Cardiac septum (tissue), 1 donor: Measurements from ENCODE around the gene KIAA1328. TPM values are rescaled to one million over a fixed set of nuclear protein-coding genes. Genes with fewer than 3 reads are reported as not detected.

Source experiments
- DNase-seq: peaks from one replicate; pipeline ENCODE4 v3.0.0-alpha.2; 2020; ENCODE audit warnings: low spot score
- intact Hi-C: fragments of 100-400 bp; cut with DNase I; formaldehyde crosslinking; loops from one replicate; pipeline ENCODE4 v1.14.0; 2022
- total RNA-seq: library from RNA; stranded (reverse); fragmentation: NEBNext Ultra II Directional; extraction: Animal tissue kit (Norgen Biotek cat#: 25700); gene quantifications from one replicate; pipeline ENCODE4 v1.2.1, GENCODE V29; 2021
- donor health status: DM: no; HTN: no; CAD: no.

KIAA1328 gene
- total RNA-seq, 1 donor from 2014 or later = 4.8 TPM

GRCh38 chr18:36929601-36930000 is 100.7 kb downstream of the KIAA1328 start:
- intact Hi-C loops = no loop called here
- no peak for DNase-seq

GRCh38 chr18:36931106-36931505 is 102.2 kb downstream of the KIAA1328 start:
- DNase-seq = no peak
- intact Hi-C loops = no loop called here

GRCh38 chr18:36933552-36933951 is 104.6 kb downstream of the KIAA1328 start:
- no peak for DNase-seq
- intact Hi-C loops = no loop called here

- intact Hi-C loops = no loop called here
- DNase-seq = no peak
Observed at GRCh38 chr18:36934884-36935283, 106.0 kb downstream of the KIAA1328 start.

- DNase-seq = no peak
- intact Hi-C loops = no loop called here
Observed at GRCh38 chr18:36942264-36942663, 113.3 kb downstream of the KIAA1328 start.

GRCh38 chr18:36947820-36948348 is 119.0 kb downstream of the KIAA1328 start:
- intact Hi-C loops = no loop called here
- no peak for DNase-seq

- intact Hi-C loops = no loop called here
- DNase-seq = no peak
Observed at GRCh38 chr18:36950282-36950681, 121.4 kb downstream of the KIAA1328 start.

GRCh38 chr18:36950960-36951359 is 122.0 kb downstream of the KIAA1328 start:
- intact Hi-C loops = no loop called here
- DNase-seq = no peak

- DNase-seq = no peak
- intact Hi-C loops = no loop called here
Observed at GRCh38 chr18:36953047-36953446, 124.1 kb downstream of the KIAA1328 start.

GRCh38 chr18:36960038-36960437 is 131.1 kb downstream of the KIAA1328 start:
- intact Hi-C loops = no loop called here
- DNase-seq = no peak

- DNase-seq = no peak
- intact Hi-C loops = no loop called here
Observed at GRCh38 chr18:36963464-36963863, 134.5 kb downstream of the KIAA1328 start.

- no peak for DNase-seq
- intact Hi-C loops = no loop called here
Observed at GRCh38 chr18:36974686-36975085, 145.8 kb downstream of the KIAA1328 start.

- DNase-seq = no peak
- intact Hi-C loops = no loop called here
Observed at GRCh38 chr18:36977121-36977520, 148.2 kb downstream of the KIAA1328 start.

GRCh38 chr18:36993068-36993467 is 164.1 kb downstream of the KIAA1328 start:
- intact Hi-C loops = no loop called here
- no peak for DNase-seq

- intact Hi-C loops = no loop called here
- DNase-seq = no peak
Observed at GRCh38 chr18:37006742-37007141, 177.8 kb downstream of the KIAA1328 start.

GRCh38 chr18:37012452-37012851 is 183.5 kb downstream of the KIAA1328 start:
- intact Hi-C loops = no loop called here

GRCh38 chr18:37019157-37019827 is 190.4 kb downstream of the KIAA1328 start:
- DNase-seq = no peak
- intact Hi-C loops = no loop called here

More at GRCh38 chr18:37012452-37012851, 183.5 kb downstream of the KIAA1328 start:
- no peak for DNase-seq

- DNase-seq = no peak
- intact Hi-C loops = no loop called here
Observed at GRCh38 chr18:37033419-37033818, 204.5 kb downstream of the KIAA1328 start.

- DNase-seq = no peak
- intact Hi-C loops = no loop called here
Observed at GRCh38 chr18:37042381-37042780, 213.5 kb downstream of the KIAA1328 start.

GRCh38 chr18:37055137-37055802 is 226.3 kb downstream of the KIAA1328 start:
- no peak for DNase-seq
- intact Hi-C loops = no loop called here

GRCh38 chr18:37064187-37064586 is 235.3 kb downstream of the KIAA1328 start:
- no peak for DNase-seq
- intact Hi-C loops = no loop called here
